Measurements from ENCODE around the gene CMTM4. TPM values are rescaled to one million over a fixed set of nuclear protein-coding genes. Genes with fewer than 3 reads are reported as not detected.

CMTM4 gene
- total RNA-seq, 1 experiment from 2014 or later = 77.8 TPM

DNA sequence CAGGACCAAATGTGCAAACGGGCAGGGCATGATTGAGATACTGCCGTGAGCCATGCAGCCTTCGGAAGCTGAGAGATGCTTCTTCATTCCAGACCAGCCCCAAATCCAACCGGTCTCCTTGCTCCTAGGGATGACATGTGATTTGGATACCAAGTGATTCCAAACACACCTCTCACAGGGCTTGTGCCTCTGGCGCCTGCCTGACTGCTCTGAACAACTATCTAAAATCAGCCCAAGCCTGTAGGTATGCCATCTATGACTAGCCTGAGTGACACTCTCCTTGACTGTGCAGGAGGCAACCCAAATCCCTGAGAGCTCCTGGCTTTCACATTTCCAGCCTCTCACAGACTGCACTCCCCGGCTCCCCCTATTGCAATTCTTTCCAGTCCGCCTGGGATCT lies 34.6 kb upstream of the CMTM4 start:
- Histone ChIP-seq H3K79me2 (ENCODE audit: insufficient read depth, low read length) (peaks cover 5% of the 10 kb centered on the region; the same call in 1 of the 2 replicates), H2AFZ (ENCODE audit: low read depth, low read length, poor library complexity, severe bottlenecking) (no peak overlapping the region), H3K36me3 (ENCODE audit: control insufficient read depth in 1 of 2, insufficient read depth in 2 of 2, low read length in 2 of 2) (peaks cover 51 to 52% of the 10 kb centered on the region in 2 experiments), H4K20me1 (ENCODE audit: insufficient read depth) (no peaks in the 10 kb centered on the region), H3K9ac (ENCODE audit: low read length) (no peak overlapping the region), H3K9me3 (ENCODE audit: control insufficient read depth in 1 of 2, insufficient read depth in 1 of 2, low read depth in 1 of 2, low read length in 2 of 2) (no peaks in the 10 kb centered on the region), H3K4me2 (ENCODE audit: low read length) (no peak overlapping the region), H3K4me1 (ENCODE audit: control insufficient read depth in 1 of 2, insufficient read depth in 2 of 2, low read length in 2 of 2) (peaks cover 2 to 6% of the 10 kb centered on the region in 2 experiments), H3K9me2 (ENCODE audit: insufficient read depth) (no peaks in the 10 kb centered on the region), H3K27ac (ENCODE audit: low read depth, low read length) (no peak overlapping the region), H3K4me3 (replicated peaks in 1 of 2; ENCODE audit: low read depth in 1 of 2, low read length in 2 of 2) (no peak overlapping the region), H3K27me3 (ENCODE audit: insufficient read depth, low read length) (no peaks in the 10 kb centered on the region)
- POLR2A ChIA-PET = no interaction called here
- CTCF ChIA-PET = interaction anchor here (1.3 to 2.4 kb wide), 2 partner anchors 10 to 137 kb away, joined by 7 to 10 read pairs; no protein-coding TSS in a partner anchor
- no peak for DNase-seq (ENCODE audit: low read depth, low spot score)
- no TSS peak for BruUV-seq (replicated peaks)
- intact Hi-C loops (cut with micrococcal nuclease) = no loop called here
- ATAC-seq = no peak
- RAD21 ChIA-PET (ENCODE audit: low non-redundant PET in 1 of 2, low total read pairs in 2 of 2, uncharacterized antibody in 2 of 2, unreplicated experiment in 2 of 2) = no interaction called here
- TF ChIP-seq, protein P1, sequence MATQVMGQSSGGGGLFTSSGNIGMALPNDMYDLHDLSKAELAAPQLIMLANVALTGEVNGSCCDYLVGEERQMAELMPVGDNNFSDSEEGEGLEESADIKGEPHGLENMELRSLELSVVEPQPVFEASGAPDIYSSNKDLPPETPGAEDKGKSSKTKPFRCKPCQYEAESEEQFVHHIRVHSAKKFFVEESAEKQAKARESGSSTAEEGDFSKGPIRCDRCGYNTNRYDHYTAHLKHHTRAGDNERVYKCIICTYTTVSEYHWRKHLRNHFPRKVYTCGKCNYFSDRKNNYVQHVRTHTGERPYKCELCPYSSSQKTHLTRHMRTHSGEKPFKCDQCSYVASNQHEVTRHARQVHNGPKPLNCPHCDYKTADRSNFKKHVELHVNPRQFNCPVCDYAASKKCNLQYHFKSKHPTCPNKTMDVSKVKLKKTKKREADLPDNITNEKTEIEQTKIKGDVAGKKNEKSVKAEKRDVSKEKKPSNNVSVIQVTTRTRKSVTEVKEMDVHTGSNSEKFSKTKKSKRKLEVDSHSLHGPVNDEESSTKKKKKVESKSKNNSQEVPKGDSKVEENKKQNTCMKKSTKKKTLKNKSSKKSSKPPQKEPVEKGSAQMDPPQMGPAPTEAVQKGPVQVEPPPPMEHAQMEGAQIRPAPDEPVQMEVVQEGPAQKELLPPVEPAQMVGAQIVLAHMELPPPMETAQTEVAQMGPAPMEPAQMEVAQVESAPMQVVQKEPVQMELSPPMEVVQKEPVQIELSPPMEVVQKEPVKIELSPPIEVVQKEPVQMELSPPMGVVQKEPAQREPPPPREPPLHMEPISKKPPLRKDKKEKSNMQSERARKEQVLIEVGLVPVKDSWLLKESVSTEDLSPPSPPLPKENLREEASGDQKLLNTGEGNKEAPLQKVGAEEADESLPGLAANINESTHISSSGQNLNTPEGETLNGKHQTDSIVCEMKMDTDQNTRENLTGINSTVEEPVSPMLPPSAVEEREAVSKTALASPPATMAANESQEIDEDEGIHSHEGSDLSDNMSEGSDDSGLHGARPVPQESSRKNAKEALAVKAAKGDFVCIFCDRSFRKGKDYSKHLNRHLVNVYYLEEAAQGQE (IDR thresholded peaks at IDR 0.05; ENCODE audit: low read depth) = no peak
- no peak for TF ChIP-seq EZH2phosphoT487 (IDR thresholded peaks at IDR 0.05; ENCODE audit: borderline replicate concordance)
- TF ChIP-seq, protein P2, sequence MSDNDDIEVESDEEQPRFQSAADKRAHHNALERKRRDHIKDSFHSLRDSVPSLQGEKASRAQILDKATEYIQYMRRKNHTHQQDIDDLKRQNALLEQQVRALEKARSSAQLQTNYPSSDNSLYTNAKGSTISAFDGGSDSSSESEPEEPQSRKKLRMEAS (IDR thresholded peaks at IDR 0.05) = no peak
- TF ChIP-seq RAD21 (IDR thresholded peaks at IDR 0.05; ENCODE audit: low read depth) = no peak
- no peak for TF ChIP-seq ELF1 (IDR thresholded peaks at IDR 0.05; ENCODE audit: borderline replicate concordance, low read depth)
- no peak for TF ChIP-seq FOSL1 (IDR thresholded peaks at IDR 0.05; ENCODE audit: low read depth)

Measured in HCT116 (cell line).